ENCODE results near the gene ITGA3. TPM values are rescaled to one million over a fixed set of nuclear protein-coding genes. Genes with fewer than 3 reads are reported as not detected.

ITGA3 gene
- total and polyA plus RNA-seq, 8 donors: 16.8 to 61.2 (median 26.2) TPM

GRCh38 chr17:50070908-50071680 is 15.2 kb downstream of the ITGA3 start:
- FAIRE-seq (no peak), DNase-seq (no peak), ATAC-seq (no peak)
- Histone ChIP-seq H3K27ac (no peak overlapping the region), H3K4me1 (no peaks in the 10 kb centered on the region), H3K36me3 (peaks cover 0 to 33% (median 5%) of the 10 kb centered on the region in 3 donors), H3K27me3 (no peaks in the 10 kb centered on the region), H3K9me3 (no peaks in the 10 kb centered on the region), H3K4me3 (no peak overlapping the region)
- intact Hi-C loops (cut with DNase I): no loop called here
- 92 to 97% methylated on average over 16 of the region's 16 CpGs for WGBS, 2 donors
- TF ChIP-seq CTCF (IDR thresholded peaks at IDR 0.05): no peak

- Histone ChIP-seq H3K4me1 (no peaks in the 10 kb centered on the region), H3K36me3 (peaks cover 0 to 34% (median 5%) of the 10 kb centered on the region in 3 donors), H3K9me3 (no peaks in the 10 kb centered on the region), H3K27me3 (no peaks in the 10 kb centered on the region), H3K27ac (no peak overlapping the region), H3K4me3 (no peak overlapping the region)
- ATAC-seq (no peak), DNase-seq (no peak), FAIRE-seq (no peak)
- intact Hi-C loops (cut with DNase I): no loop called here
- no peak for TF ChIP-seq CTCF (IDR thresholded peaks at IDR 0.05)
- WGBS, 2 donors: 80 to 95% methylated on average over 6 of the region's 6 CpGs
Observed at GRCh38 chr17:50071692-50072091, 15.8 kb downstream of the ITGA3 start.

GRCh38 chr17:50072130-50072529 is 16.2 kb downstream of the ITGA3 start:
- Histone ChIP-seq H3K27ac (no peak overlapping the region), H3K4me1 (no peaks in the 10 kb centered on the region), H3K36me3 (peaks cover 0 to 38% (median 5%) of the 10 kb centered on the region in 3 donors), H3K27me3 (no peaks in the 10 kb centered on the region), H3K9me3 (no peaks in the 10 kb centered on the region), H3K4me3 (no peak overlapping the region)
- DNase-seq (no peak), ATAC-seq (no peak), FAIRE-seq (no peak)
- WGBS, 2 donors: 94 to 95% methylated on average over 3 of the region's 3 CpGs
- intact Hi-C loops (cut with DNase I): no loop called here
- TF ChIP-seq CTCF (IDR thresholded peaks at IDR 0.05): no peak

- no peak for TF ChIP-seq CTCF (IDR thresholded peaks at IDR 0.05)
- ATAC-seq (no peak), DNase-seq (no peak), FAIRE-seq (no peak)
- WGBS, 2 donors: 90 to 94% methylated on average over 1 of the region's 1 CpG
- intact Hi-C loops (cut with DNase I): no loop called here
- Histone ChIP-seq H3K36me3 (peaks cover 0 to 46% (median 5%) of the 10 kb centered on the region in 3 donors), H3K27me3 (no peaks in the 10 kb centered on the region), H3K4me3 (no peak overlapping the region), H3K27ac (no peak overlapping the region), H3K4me1 (no peaks in the 10 kb centered on the region), H3K9me3 (no peaks in the 10 kb centered on the region)
Observed at GRCh38 chr17:50072925-50073324, 17.0 kb downstream of the ITGA3 start.

- H3K4me1 ChIP-seq: no peaks in the 10 kb centered on the region
- TF ChIP-seq CTCF (IDR thresholded peaks at IDR 0.05): no peak
- H3K27ac ChIP-seq: no peak overlapping the region
- FAIRE-seq (no peak), DNase-seq (no peak), ATAC-seq (no peak)
- intact Hi-C loops (cut with DNase I): no loop called here
- WGBS, 2 donors: 93 to 95% methylated on average over 6 of the region's 6 CpGs
- no peaks in the 10 kb centered on the region for H3K9me3 ChIP-seq
- H3K4me3 ChIP-seq: no peak overlapping the region
- H3K27me3 ChIP-seq: no peaks in the 10 kb centered on the region
- peaks cover 0 to 57% (median 5%) of the 10 kb centered on the region in 3 donors for H3K36me3 ChIP-seq
Observed at GRCh38 chr17:50074227-50074626, 18.3 kb downstream of the ITGA3 start.

Data from pancreas (tissue), 10 donors.